ENCODE results near the gene DAZAP1.

DAZAP1 gene

GRCh38 chr19:1407528-1408299 is at the start of gene DAZAP1:
TSS of gene DAZAP1 (plus strand) at chr19:1407586. CDS start at chr19:1407774, 188 bp downstream.
- peak; percentile 45 for DNase-seq

- DNase-seq: no peak
Measured at GRCh38 chr19:1360126-1360817, 47.1 kb upstream of the DAZAP1 start.

GRCh38 chr19:1360818-1361461 is 46.4 kb upstream of the DAZAP1 start:
- no peak for DNase-seq

GRCh38 chr19:1361601-1362386 is 45.6 kb upstream of the DAZAP1 start:
- no peak for DNase-seq

GRCh38 chr19:1362387-1363257 is 44.8 kb upstream of the DAZAP1 start:
- no peak for DNase-seq

GRCh38 chr19:1363599-1363998 is 43.8 kb upstream of the DAZAP1 start:
- DNase-seq: peak; percentile 62

GRCh38 chr19:1364070-1364704 is 43.2 kb upstream of the DAZAP1 start:
- peak; percentile 30 for DNase-seq

GRCh38 chr19:1365319-1366269 is 41.8 kb upstream of the DAZAP1 start:
- no peak for DNase-seq

- DNase-seq: no peak
Measured at GRCh38 chr19:1366296-1366695, 41.1 kb upstream of the DAZAP1 start.

- no peak for DNase-seq
Measured at GRCh38 chr19:1366899-1367870, 40.2 kb upstream of the DAZAP1 start.

GRCh38 chr19:1369214-1369805 is 38.1 kb upstream of the DAZAP1 start:
- no peak for DNase-seq

- no peak for DNase-seq
Measured at GRCh38 chr19:1370579-1371361, 36.6 kb upstream of the DAZAP1 start.

GRCh38 chr19:1373042-1373533 is 34.3 kb upstream of the DAZAP1 start:
- DNase-seq: no peak

- no peak for DNase-seq
Measured at GRCh38 chr19:1373534-1374249, 33.7 kb upstream of the DAZAP1 start.

GRCh38 chr19:1374250-1374577 is 33.2 kb upstream of the DAZAP1 start:
- DNase-seq: no peak

- DNase-seq: no peak
Measured at GRCh38 chr19:1376415-1376805, 31.0 kb upstream of the DAZAP1 start.

All from CD4-positive, alpha-beta T cell treated with Interleukin-17A for 1 hour (primary cell).